Stomach (tissue), 4 donors: ENCODE data around the gene RGL2.

Experiments used
- EP300 ChIP-seq: sonication (generic); formaldehyde crosslinking; IDR thresholded peaks from one replicate; pipeline ENCODE4 v1.6.1; 2017; ENCODE audit warnings: antibody characterized with exemption
- POLR2A ChIP-seq, 4 donors: fragments of 450-650 bp; IDR thresholded peaks; one replicate each; pipeline ENCODE4 v1.6.1; 2016; ENCODE audit warnings: antibody characterized with exemption in 4 of 4, control low read depth in 2 of 4, mild to moderate bottlenecking in 1 of 4, moderate library complexity in 1 of 4
- TF ChIP-seq, protein P1 (sequence below), 7 experiments: fragments of 450-650 bp in 4 of 7; fragments of 200-600 bp in 3 of 7; sonication (generic) in 3 of 7; IDR thresholded peaks; one replicate each; pipeline ENCODE4 v1.5.1; 2016 to 2019; ENCODE audit warnings: antibody characterized with exemption in 7 of 7, control low read depth in 2 of 7, mild to moderate bottlenecking in 1 of 7

DNA sequence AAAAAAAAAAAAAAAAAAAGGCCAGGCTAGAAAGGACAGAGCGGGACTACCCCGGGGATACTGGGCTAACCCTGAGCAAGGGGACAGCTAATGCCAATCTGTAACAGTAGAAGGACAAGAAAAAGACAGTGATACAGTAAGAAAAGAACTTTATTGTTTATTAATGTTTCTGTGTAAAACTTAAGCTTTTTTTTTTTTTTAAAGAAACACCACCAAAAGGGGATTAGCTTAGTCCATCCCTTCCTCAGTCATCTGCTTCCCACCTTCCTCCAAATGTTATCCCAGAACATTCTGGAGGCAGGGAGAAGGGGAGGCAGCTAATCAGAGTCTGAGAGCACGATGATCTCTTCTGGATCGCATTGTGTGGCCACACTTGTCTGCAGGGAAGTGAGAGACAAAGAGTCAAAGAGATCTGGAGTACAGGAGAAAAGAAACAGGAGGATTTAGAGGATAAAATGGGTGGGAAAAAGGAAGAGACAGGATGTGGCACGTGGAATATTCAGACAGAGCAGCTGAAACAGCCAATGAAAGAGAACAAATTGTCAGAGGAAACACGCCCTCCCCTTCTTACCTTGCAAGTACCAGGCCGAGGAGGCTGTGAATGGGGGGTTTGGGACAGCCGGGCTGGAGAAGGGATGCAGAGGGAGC is 19.8 kb upstream of the RGL2 start:
- TF ChIP-seq, protein P1, sequence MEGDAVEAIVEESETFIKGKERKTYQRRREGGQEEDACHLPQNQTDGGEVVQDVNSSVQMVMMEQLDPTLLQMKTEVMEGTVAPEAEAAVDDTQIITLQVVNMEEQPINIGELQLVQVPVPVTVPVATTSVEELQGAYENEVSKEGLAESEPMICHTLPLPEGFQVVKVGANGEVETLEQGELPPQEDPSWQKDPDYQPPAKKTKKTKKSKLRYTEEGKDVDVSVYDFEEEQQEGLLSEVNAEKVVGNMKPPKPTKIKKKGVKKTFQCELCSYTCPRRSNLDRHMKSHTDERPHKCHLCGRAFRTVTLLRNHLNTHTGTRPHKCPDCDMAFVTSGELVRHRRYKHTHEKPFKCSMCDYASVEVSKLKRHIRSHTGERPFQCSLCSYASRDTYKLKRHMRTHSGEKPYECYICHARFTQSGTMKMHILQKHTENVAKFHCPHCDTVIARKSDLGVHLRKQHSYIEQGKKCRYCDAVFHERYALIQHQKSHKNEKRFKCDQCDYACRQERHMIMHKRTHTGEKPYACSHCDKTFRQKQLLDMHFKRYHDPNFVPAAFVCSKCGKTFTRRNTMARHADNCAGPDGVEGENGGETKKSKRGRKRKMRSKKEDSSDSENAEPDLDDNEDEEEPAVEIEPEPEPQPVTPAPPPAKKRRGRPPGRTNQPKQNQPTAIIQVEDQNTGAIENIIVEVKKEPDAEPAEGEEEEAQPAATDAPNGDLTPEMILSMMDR (IDR thresholded peaks at IDR 0.05), result no peak
- TF ChIP-seq POLR2A (IDR thresholded peaks at IDR 0.05), result no peak
- TF ChIP-seq EP300, result no peak
